ENCODE measurements around the gene RUNX1. TPM values are rescaled to one million over a fixed set of nuclear protein-coding genes. Genes with fewer than 3 reads are reported as not detected.

RUNX1 gene
- total RNA-seq, 2 donors from 2014 or later = 3.8 to 7.6 TPM

DNA sequence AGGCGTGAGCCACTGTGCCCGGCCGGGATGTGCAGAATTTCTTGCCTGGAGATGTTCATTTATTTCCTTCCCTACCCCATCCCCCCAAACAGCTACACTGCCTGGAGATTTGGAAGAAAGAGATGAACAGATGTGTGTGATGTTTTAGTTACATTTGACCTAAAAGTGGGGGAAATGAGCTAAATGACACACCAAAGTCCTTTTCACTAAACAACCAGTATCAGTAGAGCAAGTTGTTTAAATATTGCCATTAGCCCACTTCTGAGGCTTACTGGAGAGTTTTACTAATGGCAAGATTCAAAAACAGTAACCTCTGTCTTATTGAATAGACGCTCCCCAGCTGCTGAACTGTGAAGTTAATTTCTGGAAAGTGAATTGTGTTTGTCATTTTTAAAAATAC is 100.1 kb downstream of the RUNX1 start:
- H3K4me1 ChIP-seq = no peaks in the 10 kb centered on the region
- TF ChIP-seq, protein P1, sequence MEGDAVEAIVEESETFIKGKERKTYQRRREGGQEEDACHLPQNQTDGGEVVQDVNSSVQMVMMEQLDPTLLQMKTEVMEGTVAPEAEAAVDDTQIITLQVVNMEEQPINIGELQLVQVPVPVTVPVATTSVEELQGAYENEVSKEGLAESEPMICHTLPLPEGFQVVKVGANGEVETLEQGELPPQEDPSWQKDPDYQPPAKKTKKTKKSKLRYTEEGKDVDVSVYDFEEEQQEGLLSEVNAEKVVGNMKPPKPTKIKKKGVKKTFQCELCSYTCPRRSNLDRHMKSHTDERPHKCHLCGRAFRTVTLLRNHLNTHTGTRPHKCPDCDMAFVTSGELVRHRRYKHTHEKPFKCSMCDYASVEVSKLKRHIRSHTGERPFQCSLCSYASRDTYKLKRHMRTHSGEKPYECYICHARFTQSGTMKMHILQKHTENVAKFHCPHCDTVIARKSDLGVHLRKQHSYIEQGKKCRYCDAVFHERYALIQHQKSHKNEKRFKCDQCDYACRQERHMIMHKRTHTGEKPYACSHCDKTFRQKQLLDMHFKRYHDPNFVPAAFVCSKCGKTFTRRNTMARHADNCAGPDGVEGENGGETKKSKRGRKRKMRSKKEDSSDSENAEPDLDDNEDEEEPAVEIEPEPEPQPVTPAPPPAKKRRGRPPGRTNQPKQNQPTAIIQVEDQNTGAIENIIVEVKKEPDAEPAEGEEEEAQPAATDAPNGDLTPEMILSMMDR (IDR thresholded peaks at IDR 0.05) = no peak

DNA sequence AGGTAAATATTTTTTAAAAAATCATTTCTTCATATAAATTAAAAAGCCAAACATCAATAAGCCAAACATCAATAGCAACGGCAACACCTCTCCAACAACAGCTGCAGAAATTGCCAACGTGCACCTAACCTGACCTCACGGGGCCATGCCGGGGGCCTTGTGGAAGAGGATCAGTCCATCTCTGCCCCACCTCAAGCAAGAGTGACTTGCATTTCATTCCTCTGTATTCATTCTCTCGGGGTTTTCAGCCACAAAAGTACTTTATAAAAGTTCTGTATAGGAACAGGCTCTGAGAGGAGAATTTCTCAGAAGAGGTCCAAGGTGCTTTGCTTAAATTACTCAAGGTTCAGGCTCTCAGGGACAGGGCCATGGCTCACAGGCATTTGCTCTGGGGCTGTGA is 100.9 kb downstream of the RUNX1 start:
- no peaks in the 10 kb centered on the region for H3K27me3 ChIP-seq
- DNase-seq (ENCODE audit: low spot score) = no peak
- H3K36me3 ChIP-seq = no peaks in the 10 kb centered on the region
- no peak overlapping the region for H3K4me3 ChIP-seq
- no peak overlapping the region for H3K27ac ChIP-seq
- H3K4me1 ChIP-seq = no peaks in the 10 kb centered on the region
- H3K9me3 ChIP-seq = no peaks in the 10 kb centered on the region
- TF ChIP-seq, protein P1 (IDR thresholded peaks at IDR 0.05) = no peak

More for the DNA sequence above, 100.1 kb downstream of the RUNX1 start:
- Histone ChIP-seq H3K27ac (no peak overlapping the region), H3K9me3 (no peaks in the 10 kb centered on the region), H3K36me3 (no peaks in the 10 kb centered on the region), H3K27me3 (no peaks in the 10 kb centered on the region), H3K4me3 (no peak overlapping the region)
- DNase-seq (ENCODE audit: low spot score) = no peak

DNA sequence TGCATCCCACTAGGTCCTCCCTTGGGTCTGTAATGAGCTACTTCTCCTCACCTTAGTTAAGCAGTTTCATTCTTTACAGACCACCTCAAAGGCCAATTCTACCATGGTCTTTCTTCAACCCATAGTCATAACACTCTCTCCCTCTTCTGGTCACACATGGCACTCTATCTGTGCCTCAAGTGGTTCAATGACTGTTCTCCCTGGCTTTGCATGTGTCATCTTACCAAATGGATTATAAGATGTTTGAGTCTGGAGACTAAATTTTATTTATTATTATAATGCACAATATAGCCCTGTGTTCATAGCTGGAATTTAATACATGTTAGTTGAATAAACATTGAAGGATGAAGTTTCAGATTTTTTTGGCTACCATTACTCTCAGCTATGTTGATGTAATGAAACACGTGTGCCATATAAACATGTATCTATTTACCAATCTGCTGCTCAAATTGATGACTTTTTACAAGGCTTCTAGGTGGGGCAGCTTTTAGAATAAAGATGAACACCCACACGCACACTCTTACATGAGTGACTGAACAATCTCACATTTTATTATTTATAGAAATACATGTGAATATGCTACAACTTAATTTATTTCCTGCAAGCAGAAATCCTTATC is 102.1 kb downstream of the RUNX1 start:
- TF ChIP-seq, protein P1 (IDR thresholded peaks at IDR 0.05) = no peak
- DNase-seq (ENCODE audit: low spot score) = no peak
- H3K27me3 ChIP-seq = no peaks in the 10 kb centered on the region

DNA sequence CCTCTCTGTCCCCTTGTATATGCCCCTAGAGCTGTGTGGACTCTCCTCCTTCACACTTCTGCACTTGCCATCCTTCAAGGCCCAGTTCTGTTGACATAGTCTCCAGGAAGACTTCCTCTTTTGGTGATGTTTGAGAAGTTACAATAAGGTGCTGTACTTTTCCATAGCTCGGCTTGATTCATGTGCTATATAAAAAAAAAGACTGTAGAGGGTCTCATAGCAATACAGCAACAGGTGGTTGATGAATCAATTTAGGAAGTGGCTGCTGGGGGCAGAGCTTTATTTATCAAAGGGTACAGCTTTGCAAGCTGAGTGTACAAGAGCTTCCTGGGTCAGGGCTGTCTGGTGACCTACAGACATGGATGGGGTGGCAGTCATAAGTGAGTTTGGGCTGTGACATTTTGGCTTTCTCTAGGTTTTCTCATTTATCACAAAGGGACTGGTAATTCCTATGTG is 102.7 kb downstream of the RUNX1 start:
- H3K9me3 ChIP-seq = no peaks in the 10 kb centered on the region
- DNase-seq (ENCODE audit: low spot score) = no peak
- no peaks in the 10 kb centered on the region for H3K36me3 ChIP-seq
- TF ChIP-seq, protein P1 (IDR thresholded peaks at IDR 0.05) = no peak
- H3K27me3 ChIP-seq = no peaks in the 10 kb centered on the region
- no peak overlapping the region for H3K27ac ChIP-seq
- no peak overlapping the region for H3K4me3 ChIP-seq
- no peaks in the 10 kb centered on the region for H3K4me1 ChIP-seq

More for the DNA sequence above, 102.1 kb downstream of the RUNX1 start:
- Histone ChIP-seq H3K9me3 (no peaks in the 10 kb centered on the region), H3K36me3 (no peaks in the 10 kb centered on the region), H3K4me1 (no peaks in the 10 kb centered on the region), H3K27ac (no peak overlapping the region), H3K4me3 (no peak overlapping the region)

DNA sequence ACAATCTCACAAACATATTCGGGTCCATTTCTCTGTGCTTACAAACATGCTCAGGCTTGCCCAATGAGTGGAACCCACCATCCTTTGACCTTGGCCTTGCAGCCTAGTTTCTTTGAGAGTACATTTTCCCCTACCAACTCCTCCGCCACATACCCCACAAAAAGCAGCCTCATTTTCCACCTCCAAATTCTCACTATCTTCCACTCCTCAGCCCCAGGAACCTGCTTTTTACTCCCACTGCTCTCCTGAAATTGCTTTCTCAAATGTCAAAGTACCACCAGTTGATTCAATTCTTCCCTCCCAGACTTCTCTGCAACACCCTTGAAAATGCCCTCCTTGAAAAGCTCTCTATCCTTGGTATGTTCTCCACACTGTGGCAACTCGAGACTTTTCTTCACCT is 103.8 kb downstream of the RUNX1 start:
- no peak for DNase-seq (ENCODE audit: low spot score)
- Histone ChIP-seq H3K27ac (no peak overlapping the region), H3K4me1 (no peaks in the 10 kb centered on the region), H3K27me3 (no peaks in the 10 kb centered on the region), H3K36me3 (no peaks in the 10 kb centered on the region), H3K4me3 (no peak overlapping the region), H3K9me3 (no peaks in the 10 kb centered on the region)
- TF ChIP-seq, protein P1 (IDR thresholded peaks at IDR 0.05) = no peak

Measured in right atrium auricular region (tissue), 2 donors.